Stimulated activated CD4-positive, alpha-beta T cell treated with anti-CD3 and anti-CD28 coated beads, Interleukin-2, amount 100 ng/mL, for 24 hours (primary cell): Measurements from ENCODE around the gene EI24.

Source experiments
- DNase-seq, 2 donors: peaks; one replicate each; pipeline ENCODE4 v3.0.0-alpha.2; 2020

The EI24 gene

GRCh38 chr11:125579811-125580210 is 10.5 kb downstream of the EI24 start:
- no peak for DNase-seq

- DNase-seq: no peak
Observed at GRCh38 chr11:125583496-125583895, 14.2 kb downstream of the EI24 start.

GRCh38 chr11:125585487-125585886 is 16.2 kb downstream of the EI24 start:
- no peak for DNase-seq

DNA sequence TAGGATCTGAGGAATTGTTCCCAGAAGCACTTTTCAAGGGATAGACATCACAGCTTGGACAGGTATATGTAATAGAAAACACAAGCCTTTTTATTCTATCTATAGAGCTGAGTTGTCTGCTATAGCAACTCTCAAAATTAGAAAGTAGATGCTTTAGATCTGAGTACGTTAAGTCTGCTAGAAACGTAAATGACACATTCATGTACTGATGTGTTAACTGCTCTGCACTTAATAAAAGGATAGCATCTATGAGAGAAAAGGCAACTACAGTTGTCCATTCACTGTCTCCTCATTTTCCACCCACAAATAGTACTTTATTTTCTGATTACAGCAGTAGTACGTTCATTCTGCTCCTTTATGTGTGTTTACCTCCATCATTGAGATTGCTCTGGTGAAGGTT is 17.3 kb downstream of the EI24 start:
- DNase-seq: no peak

DNA sequence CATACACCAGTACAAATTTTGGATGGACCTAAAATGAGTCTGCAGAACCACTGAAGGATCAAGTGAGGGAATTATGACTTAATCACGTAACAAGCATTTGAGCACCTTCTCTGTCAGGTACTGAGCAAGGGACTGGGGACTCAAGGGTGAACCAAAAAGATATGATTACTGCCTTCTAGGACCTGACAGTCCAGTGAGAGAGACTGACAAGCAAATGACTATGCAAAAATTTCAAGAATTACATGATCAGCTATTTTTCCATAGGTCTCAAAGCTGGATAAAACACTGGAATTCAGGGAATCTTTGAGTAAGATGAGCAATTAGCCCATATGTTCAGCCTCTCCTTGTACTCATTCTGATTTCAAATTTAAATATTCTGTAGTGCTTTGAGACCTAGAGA is 18.2 kb downstream of the EI24 start:
- no peak for DNase-seq

GRCh38 chr11:125588505-125588904 is 19.2 kb downstream of the EI24 start:
- no peak for DNase-seq

DNA sequence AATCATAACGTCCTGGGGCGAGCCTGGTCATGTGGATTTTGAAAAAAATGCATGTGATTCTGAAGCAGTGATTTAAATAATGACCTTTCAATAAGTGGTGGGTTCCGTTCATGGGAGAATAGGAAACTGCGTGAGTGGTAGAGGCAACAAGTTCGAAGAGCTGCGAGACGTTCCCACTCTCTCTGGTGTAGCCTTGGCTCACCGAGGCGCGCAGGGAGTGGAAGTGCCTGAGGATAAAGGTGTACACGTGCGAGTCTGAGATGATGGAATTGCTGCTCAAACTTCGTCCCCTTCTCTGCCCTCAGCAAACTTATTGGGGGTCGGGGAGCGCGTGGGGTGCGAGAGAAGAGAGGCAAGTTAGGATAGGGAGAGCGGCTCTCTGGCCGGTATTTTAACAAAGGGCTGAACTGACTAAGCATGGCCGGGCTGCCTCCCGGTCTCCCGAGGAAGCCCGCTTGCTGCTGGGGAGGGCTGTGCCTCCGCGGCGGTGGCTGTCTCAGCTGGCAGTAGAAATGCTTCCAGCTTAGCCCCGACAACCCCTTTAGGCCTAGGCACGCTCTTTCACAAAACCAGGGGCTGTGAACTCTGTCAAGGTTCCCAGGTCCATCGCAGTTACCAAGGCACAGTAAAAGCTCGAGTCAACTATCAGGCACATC is 22.5 kb downstream of the EI24 start:
- DNase-seq: peak; percentile 43 to 44

- DNase-seq: peak; percentile 95 to 98
Observed at GRCh38 chr11:125592305-125593113, 23.2 kb downstream of the EI24 start, which contains the start of gene STT3A. TSS of gene STT3A (plus strand) at chr11:125592852. CDS start at chr11:125595916, 3,064 bp downstream.

DNA sequence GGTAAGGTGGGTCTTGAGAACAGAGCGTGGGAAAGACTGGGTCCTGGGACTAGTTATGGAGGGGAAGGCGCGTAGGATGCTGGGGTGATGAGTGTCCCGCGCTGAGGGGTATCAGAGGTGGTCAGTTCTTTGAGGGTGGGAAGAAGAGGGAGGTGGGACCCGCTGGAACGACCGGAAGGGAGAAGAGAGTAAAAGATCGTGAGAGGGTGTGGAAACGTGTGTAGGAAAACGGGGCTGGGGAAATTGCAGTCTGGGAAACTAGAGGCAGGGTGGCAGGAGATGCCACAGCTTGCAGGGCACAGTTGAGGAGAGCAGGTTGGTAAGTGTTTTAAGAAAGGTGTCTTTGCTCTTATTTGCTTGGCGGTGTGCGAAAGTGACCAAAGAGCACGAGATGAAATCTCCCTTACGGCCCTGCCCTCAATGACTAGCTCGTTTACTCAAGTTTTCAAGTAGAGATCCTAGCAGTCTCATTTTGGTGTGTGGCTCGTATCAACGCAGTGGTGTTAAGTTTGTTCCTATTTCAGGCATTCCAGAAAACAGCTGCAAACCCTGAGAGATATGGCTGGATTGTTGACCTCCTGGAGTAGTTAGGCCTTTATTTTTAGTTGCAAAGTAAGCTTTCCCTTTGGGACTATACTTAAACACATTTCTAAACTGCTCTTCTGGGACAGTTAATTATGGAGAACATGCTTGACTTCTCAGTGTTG is 24.0 kb downstream of the EI24 start:
- peak in 1 of 2 donors; percentile 26 for DNase-seq

- no peak for DNase-seq
Observed at GRCh38 chr11:125594958-125595357, 25.7 kb downstream of the EI24 start.

- no peak for DNase-seq
Observed at GRCh38 chr11:125600663-125601062, 31.4 kb downstream of the EI24 start.

DNA sequence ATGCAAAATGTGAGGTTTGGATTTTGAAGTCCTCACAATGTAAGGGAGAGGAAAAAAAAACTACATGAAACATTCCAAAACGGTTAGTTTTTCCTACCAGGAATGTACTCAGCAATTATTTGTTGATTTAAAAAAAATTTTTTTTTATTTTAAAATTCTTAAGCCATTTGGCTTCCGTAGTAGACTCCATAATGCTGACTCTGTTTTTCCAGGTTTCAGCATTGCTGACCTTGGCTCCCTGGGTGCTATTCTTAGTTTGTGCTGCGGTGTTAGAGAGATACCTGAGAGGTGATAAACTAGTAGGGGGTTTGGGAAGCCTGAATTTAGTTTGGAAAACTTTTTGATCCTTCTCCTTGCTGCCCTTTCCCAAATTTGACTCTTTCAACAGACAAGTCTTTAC is 33.9 kb downstream of the EI24 start:
- DNase-seq: no peak

- no peak for DNase-seq
Observed at GRCh38 chr11:125605417-125605816, 36.1 kb downstream of the EI24 start.

DNA sequence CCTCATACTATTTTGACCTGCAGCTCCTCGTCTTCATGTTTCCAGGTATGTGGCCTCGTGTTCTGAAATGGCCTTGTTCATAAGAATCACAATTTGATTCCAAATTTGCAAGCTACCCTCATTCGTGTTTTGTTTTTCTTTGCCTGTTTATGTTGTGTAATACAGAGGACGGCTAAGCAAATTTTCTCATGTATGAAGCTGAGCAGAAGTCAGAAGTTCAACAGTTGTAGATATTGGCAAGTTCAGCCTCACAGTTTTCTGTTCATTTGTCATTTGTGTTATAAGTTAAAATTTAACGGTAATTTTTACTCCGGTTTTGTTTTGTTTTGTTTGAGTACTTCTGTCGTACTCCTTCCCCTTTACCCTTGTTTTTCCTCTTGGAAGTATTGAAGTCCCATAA is 40.3 kb downstream of the EI24 start:
- DNase-seq: no peak

- DNase-seq: no peak
Observed at GRCh38 chr11:125618383-125618782, 49.1 kb downstream of the EI24 start.

- no peak for DNase-seq
Observed at GRCh38 chr11:125621995-125622394, 52.7 kb downstream of the EI24 start.

- no peak for DNase-seq
Observed at GRCh38 chr11:125623064-125623463, 53.8 kb downstream of the EI24 start.

GRCh38 chr11:125624756-125625213 is 55.5 kb downstream of the EI24 start, which contains the start of gene CHEK1:
TSS of gene CHEK1 (plus strand) at chr11:125625163. CDS start at chr11:125626769, 1,606 bp downstream.
- no peak for DNase-seq

GRCh38 chr11:125625225-125625629 is 56.0 kb downstream of the EI24 start:
- no peak for DNase-seq

GRCh38 chr11:125625630-125626287 is 56.5 kb downstream of the EI24 start:
- DNase-seq: peak; percentile 88 to 91

- no peak for DNase-seq
Observed at GRCh38 chr11:125626288-125626950, 57.1 kb downstream of the EI24 start.

DNA sequence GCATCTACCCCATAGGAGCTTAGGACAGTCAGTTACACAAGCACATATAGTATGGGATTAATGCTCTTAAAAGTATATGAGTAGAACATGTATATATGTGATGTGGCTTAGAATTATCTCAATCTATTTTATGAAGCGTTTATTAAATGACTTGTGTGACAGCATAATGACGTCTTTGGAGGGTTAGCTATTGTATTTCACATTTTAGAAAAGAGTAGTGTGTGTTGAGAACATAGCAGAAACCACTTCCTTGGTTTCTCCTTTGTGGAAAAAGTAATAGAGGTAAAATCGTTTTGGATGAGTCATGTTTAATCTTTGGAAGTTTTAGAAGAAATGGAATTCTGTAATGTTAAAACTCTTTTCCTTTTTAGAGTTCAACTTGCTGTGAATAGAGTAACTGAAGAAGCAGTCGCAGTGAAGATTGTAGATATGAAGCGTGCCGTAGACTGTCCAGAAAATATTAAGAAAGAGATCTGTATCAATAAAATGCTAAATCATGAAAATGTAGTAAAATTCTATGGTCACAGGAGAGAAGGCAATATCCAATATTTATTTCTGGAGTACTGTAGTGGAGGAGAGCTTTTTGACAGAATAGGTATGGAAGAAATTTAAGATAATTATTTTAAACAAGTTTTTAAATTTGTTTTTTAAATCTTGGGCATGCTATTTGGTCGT is 58.1 kb downstream of the EI24 start:
- no peak for DNase-seq
